ENCODE measurements around the gene NSD2. TPM values are rescaled to one million over a fixed set of nuclear protein-coding genes. Genes with fewer than 3 reads are reported as not detected.
A peak's percentile ranks its signal among the peaks of the same experiment; 100 is the strongest.
"Not testable (repeated sequence)": the region's sequence is repeated elsewhere in the genome, so short reads cannot be mapped to it uniquely, and the experiment has no call there.

Gene NSD2
- total and polyA plus RNA-seq, 5 donors from 2014 or later, result 5.9 to 95.8 (median 7.3) TPM

GRCh38 chr4:1990348-1990645 lies 119.1 kb downstream of the NSD2 start:
- Histone ChIP-seq H3K36me3 (ENCODE audit: control insufficient read depth, insufficient read depth, low read length) (peaks cover 37% of the 10 kb centered on the region), H3K4me3 (ENCODE audit: low read depth, low read length) (no peak overlapping the region)
- H3K36me3 Mint-ChIP-seq, result peaks cover 4% of the 10 kb centered on the region

DNA sequence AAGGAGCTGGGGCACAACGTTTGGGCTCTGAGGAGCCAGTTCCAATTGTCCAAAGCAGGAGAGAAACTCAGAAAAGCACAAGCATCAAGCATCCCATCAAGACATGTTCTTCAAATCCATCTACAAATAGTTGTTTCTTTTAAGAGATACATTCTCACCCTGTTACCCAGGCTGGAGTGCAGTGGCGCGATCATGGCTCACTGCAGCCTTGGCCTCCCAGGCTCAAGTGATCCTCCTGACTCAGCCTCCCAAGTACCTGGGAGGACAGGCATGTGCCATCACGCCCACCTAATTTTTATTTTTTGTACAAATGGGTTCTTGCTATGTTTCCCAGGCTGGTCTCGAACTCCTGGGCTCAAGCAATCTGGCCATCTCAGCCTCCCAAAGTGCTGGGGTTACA lies 119.5 kb downstream of the NSD2 start:
- H3K27ac Mint-ChIP-seq, result peak overlapping the region in 1 of 3 donors; percentile 62

More at GRCh38 chr4:1990348-1990645, 119.1 kb downstream of the NSD2 start:
- no peaks in the 10 kb centered on the region for H3K9me3 ChIP-seq (ENCODE audit: control insufficient read depth in 2 of 2, low read length in 2 of 2)
- DNase-seq, result no peak
- no peak overlapping the region for H3K27ac Mint-ChIP-seq
- H3K4me1 Mint-ChIP-seq, result peaks cover 0 to 3% (median 3%) of the 10 kb centered on the region in 4 donors
- H3K27me3 ChIP-seq (ENCODE audit: control insufficient read depth, insufficient read depth, low read length), result no peaks in the 10 kb centered on the region
- H3K9me3 Mint-ChIP-seq, result no peaks in the 10 kb centered on the region
- no peak overlapping the region for H3K4me3 Mint-ChIP-seq
- no peaks in the 10 kb centered on the region for H3K27me3 Mint-ChIP-seq
- no peak overlapping the region for H3K27ac ChIP-seq (ENCODE audit: insufficient read depth, low read length, poor library complexity, severe bottlenecking)
- no peaks in the 10 kb centered on the region for H3K4me1 ChIP-seq (ENCODE audit: control insufficient read depth, insufficient read depth, low read length, poor library complexity, severe bottlenecking)
- no peak for ATAC-seq (ENCODE audit: low read depth in 2 of 2)

DNA sequence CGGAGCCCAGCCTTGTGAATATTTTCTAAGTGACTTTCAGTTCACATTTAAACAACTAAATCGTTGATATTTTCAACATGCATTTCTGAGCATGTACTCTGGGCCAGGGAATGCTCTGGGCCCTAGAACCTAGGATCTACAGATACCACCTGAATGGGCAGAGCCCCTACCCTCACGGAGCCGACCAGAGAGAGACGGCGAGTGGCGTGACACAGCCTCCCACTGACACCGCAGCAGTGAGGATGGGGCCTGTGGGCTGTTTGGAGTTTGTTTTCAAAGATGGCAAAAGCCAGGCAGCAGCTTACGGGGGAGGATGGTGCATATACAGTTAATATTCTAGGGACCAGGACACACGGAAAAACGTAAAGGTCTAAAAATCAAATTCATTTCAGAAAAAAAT lies 119.9 kb downstream of the NSD2 start:
- DNase-seq, result no peak
- H3K4me1 Mint-ChIP-seq, result peaks cover 5 to 11% (median 9%) of the 10 kb centered on the region in 4 donors
- H3K27ac Mint-ChIP-seq, result peak overlapping the region in 1 of 3 donors; percentile 62
- H3K4me3 Mint-ChIP-seq, result no peak overlapping the region
- H3K9me3 Mint-ChIP-seq, result peaks cover 0 to 6% (median 0%) of the 10 kb centered on the region in 7 donors
- Histone ChIP-seq H3K27ac (ENCODE audit: insufficient read depth, low read length, poor library complexity, severe bottlenecking) (no peak overlapping the region), H3K4me1 (ENCODE audit: control insufficient read depth, insufficient read depth, low read length, poor library complexity, severe bottlenecking) (no peaks in the 10 kb centered on the region), H3K4me3 (ENCODE audit: low read depth, low read length) (no peak overlapping the region), H3K36me3 (ENCODE audit: control insufficient read depth, insufficient read depth, low read length) (peaks cover 41% of the 10 kb centered on the region), H3K9me3 (ENCODE audit: control insufficient read depth in 2 of 2, low read length in 2 of 2) (no peaks in the 10 kb centered on the region), H3K27me3 (ENCODE audit: control insufficient read depth, insufficient read depth, low read length) (no peaks in the 10 kb centered on the region)
- no peaks in the 10 kb centered on the region for H3K27me3 Mint-ChIP-seq
- H3K36me3 Mint-ChIP-seq, result peaks cover 11% of the 10 kb centered on the region
- ATAC-seq (ENCODE audit: low read depth in 2 of 2), result no peak

More for the DNA sequence above, 119.5 kb downstream of the NSD2 start:
- Histone ChIP-seq H3K4me1 (ENCODE audit: control insufficient read depth, insufficient read depth, low read length, poor library complexity, severe bottlenecking) (no peaks in the 10 kb centered on the region), H3K9me3 (ENCODE audit: control insufficient read depth in 2 of 2, low read length in 2 of 2) (no peaks in the 10 kb centered on the region), H3K27me3 (ENCODE audit: control insufficient read depth, insufficient read depth, low read length) (no peaks in the 10 kb centered on the region), H3K36me3 (ENCODE audit: control insufficient read depth, insufficient read depth, low read length) (peaks cover 37% of the 10 kb centered on the region), H3K4me3 (ENCODE audit: low read depth, low read length) (no peak overlapping the region), H3K27ac (ENCODE audit: insufficient read depth, low read length, poor library complexity, severe bottlenecking) (no peak overlapping the region)
- peaks cover 0 to 2% (median 0%) of the 10 kb centered on the region in 7 donors for H3K9me3 Mint-ChIP-seq
- H3K27me3 Mint-ChIP-seq, result no peaks in the 10 kb centered on the region
- DNase-seq (no peak), ATAC-seq (ENCODE audit: low read depth in 2 of 2) (no peak)
- no peak overlapping the region for H3K4me3 Mint-ChIP-seq
- H3K36me3 Mint-ChIP-seq, result peaks cover 6% of the 10 kb centered on the region
- H3K4me1 Mint-ChIP-seq, result peaks cover under 1 to 7% (median 5%) of the 10 kb centered on the region in 4 donors

DNA sequence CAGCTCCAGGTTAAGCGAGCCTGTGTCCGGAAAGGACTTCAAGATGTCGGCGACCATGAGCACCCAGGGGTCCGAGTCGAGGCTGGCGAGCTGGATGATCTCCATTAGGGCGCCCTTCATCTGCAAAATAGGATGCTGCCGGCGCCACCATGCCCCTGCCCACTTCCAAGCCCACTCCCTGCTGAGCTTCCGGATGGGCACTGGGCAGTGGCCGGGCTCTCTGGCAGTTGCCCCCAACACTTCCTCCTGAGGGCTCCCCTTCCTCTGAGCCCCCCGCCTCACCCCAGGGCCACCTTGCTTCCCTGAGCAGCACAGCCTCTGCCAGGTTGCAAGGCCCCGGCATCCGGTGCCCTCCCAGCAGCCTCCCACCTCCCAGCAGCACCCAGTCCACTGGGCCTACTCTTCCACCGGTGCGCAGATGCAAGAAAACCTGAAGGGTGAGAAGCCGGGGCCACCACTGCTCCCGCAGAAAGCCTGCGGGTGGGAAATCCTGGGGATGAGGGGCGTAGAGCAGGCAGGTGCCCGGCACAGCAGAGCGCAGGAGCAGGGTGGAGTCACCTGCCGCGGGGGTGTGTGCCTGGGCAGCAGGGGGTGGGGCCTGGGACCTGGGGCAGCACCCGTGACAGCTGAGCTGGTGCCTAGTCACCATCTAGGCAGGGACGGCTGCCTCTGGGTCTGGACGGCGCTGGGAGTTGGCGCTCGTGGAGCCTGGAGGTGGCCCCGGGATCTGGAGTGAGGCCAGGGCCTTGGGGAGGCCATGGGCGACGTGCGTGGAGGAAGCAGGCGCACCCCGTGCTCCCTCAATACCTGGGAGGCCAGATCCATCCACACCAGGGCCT lies 120.6 kb downstream of the NSD2 start:
- no peaks in the 10 kb centered on the region for H3K4me1 ChIP-seq (ENCODE audit: control insufficient read depth, insufficient read depth, low read length, poor library complexity, severe bottlenecking)
- H3K27ac ChIP-seq (ENCODE audit: insufficient read depth, low read length, poor library complexity, severe bottlenecking), result no peak overlapping the region
- H3K9me3 ChIP-seq (ENCODE audit: control insufficient read depth in 2 of 2, low read length in 2 of 2), result peaks cover under 1 to 7% of the 10 kb centered on the region in 2 experiments
- ATAC-seq (ENCODE audit: low read depth in 2 of 2) (no peak), DNase-seq (no peak)
- H3K36me3 ChIP-seq (ENCODE audit: control insufficient read depth, insufficient read depth, low read length), result peaks cover 38% of the 10 kb centered on the region
- peak overlapping the region in 1 of 3 donors; percentile 62 for H3K27ac Mint-ChIP-seq
- peaks cover 9 to 14% (median 13%) of the 10 kb centered on the region in 4 donors for H3K4me1 Mint-ChIP-seq
- H3K27me3 ChIP-seq (ENCODE audit: control insufficient read depth, insufficient read depth, low read length), result no peaks in the 10 kb centered on the region
- H3K4me3 Mint-ChIP-seq, result no peak overlapping the region
- H3K27me3 Mint-ChIP-seq, result no peaks in the 10 kb centered on the region
- peaks cover 0 to 8% (median 0%) of the 10 kb centered on the region in 7 donors for H3K9me3 Mint-ChIP-seq
- no peak overlapping the region for H3K4me3 ChIP-seq (ENCODE audit: low read depth, low read length)
- peaks cover 15% of the 10 kb centered on the region for H3K36me3 Mint-ChIP-seq

- peaks cover 8 to 15% of the 10 kb centered on the region in 2 experiments for H3K9me3 ChIP-seq (ENCODE audit: control insufficient read depth in 2 of 2, low read length in 2 of 2)
- Mint-ChIP-seq H3K27ac (no peak overlapping the region), H3K27me3 (no peaks in the 10 kb centered on the region), H3K36me3 (peaks cover 21% of the 10 kb centered on the region), H3K4me3 (no peak overlapping the region), H3K9me3 (peaks cover 0 to 15% (median 4%) of the 10 kb centered on the region in 7 donors), H3K4me1 (peaks cover 9 to 21% (median 15%) of the 10 kb centered on the region in 4 donors)
- H3K36me3 ChIP-seq (ENCODE audit: control insufficient read depth, insufficient read depth, low read length), result peaks cover 38% of the 10 kb centered on the region
- no peak overlapping the region for H3K27ac ChIP-seq (ENCODE audit: insufficient read depth, low read length, poor library complexity, severe bottlenecking)
- DNase-seq (no peak), ATAC-seq (ENCODE audit: low read depth in 2 of 2) (no peak)
- H3K4me1 ChIP-seq (ENCODE audit: control insufficient read depth, insufficient read depth, low read length, poor library complexity, severe bottlenecking), result no peaks in the 10 kb centered on the region
- H3K27me3 ChIP-seq (ENCODE audit: control insufficient read depth, insufficient read depth, low read length), result no peaks in the 10 kb centered on the region
- H3K4me3 ChIP-seq (ENCODE audit: low read depth, low read length), result no peak overlapping the region
These were observed 121.4 kb downstream of the NSD2 start for GRCh38 chr4:1992468-1993168.

DNA sequence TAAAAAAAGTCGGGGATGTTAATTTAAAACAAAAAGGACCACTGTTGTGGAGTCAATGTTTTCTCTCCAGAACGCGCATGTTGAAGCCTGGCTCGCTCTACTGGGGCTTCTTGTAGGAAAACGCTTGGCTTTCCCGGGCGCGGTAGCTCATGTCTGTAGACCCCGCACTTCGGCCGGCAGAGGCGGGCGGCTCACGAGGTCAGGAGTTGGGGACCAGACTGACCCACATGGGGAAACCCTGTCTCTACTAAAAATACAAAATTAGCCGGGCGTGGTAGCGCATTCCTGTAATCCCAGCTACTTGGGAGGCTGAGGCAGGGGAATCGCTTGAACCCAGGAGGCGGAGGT lies 122.0 kb downstream of the NSD2 start:
- Histone ChIP-seq H3K27ac (ENCODE audit: insufficient read depth, low read length, poor library complexity, severe bottlenecking) (no peak overlapping the region), H3K36me3 (ENCODE audit: control insufficient read depth, insufficient read depth, low read length) (peaks cover 37% of the 10 kb centered on the region), H3K4me1 (ENCODE audit: control insufficient read depth, insufficient read depth, low read length, poor library complexity, severe bottlenecking) (no peaks in the 10 kb centered on the region), H3K9me3 (ENCODE audit: control insufficient read depth in 2 of 2, low read length in 2 of 2) (peaks cover 13 to 21% of the 10 kb centered on the region in 2 experiments), H3K27me3 (ENCODE audit: control insufficient read depth, insufficient read depth, low read length) (no peaks in the 10 kb centered on the region), H3K4me3 (ENCODE audit: low read depth, low read length) (no peak overlapping the region)
- Mint-ChIP-seq H3K27ac (no peak overlapping the region), H3K27me3 (no peaks in the 10 kb centered on the region), H3K36me3 (peaks cover 26% of the 10 kb centered on the region), H3K4me3 (no peak overlapping the region), H3K9me3 (peaks cover 0 to 20% (median 8%) of the 10 kb centered on the region in 7 donors), H3K4me1 (peaks cover 9 to 26% (median 15%) of the 10 kb centered on the region in 4 donors)
- no peak for ATAC-seq (ENCODE audit: low read depth in 2 of 2)
- no peak for DNase-seq

DNA sequence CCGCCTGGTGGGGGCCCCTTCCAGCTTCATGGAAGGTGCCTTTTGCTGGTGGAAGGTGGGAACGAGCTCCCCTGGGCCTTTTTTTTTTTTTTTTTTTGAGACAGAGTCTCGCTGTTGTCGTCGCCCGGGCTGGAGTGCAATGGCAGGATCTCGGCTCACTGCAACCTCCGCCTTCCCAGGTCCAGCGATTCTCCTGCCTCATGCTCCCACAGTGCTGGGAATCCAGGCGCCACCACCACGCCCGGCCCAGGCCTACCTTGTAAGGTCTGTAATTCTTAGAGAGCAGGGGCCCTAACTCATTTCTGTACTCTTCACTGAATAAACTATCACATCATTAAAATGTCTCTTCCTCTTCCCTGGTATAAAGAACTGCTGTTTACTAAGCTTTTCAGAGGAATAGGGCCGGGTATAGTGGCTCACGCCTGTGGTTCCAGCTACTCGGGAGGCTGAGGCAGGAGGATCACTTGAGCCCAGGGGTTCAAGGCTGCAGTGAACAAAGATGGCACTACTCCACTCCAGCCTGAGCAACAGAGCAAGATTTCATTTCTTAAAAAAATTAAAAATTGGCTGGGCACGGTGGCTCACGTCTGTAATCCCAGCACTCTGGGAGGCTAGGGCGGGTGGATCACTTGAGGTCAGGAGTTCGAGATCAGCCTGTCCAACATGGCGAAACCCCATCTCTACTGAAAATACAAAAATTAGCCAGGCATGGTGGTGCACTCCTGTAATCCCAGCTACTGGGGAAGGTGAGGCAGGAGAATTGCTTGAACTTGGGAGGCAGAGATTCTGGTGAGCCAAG lies 122.7 kb downstream of the NSD2 start:
- not testable (repeated sequence) for H3K27ac ChIP-seq (ENCODE audit: insufficient read depth, low read length, poor library complexity, severe bottlenecking); H3K4me1 ChIP-seq (ENCODE audit: control insufficient read depth, insufficient read depth, low read length, poor library complexity, severe bottlenecking); ATAC-seq (ENCODE audit: low read depth in 2 of 2); H3K27me3 Mint-ChIP-seq; H3K27ac Mint-ChIP-seq; H3K27me3 ChIP-seq (ENCODE audit: control insufficient read depth, insufficient read depth, low read length); H3K4me3 ChIP-seq (ENCODE audit: low read depth, low read length); H3K4me3 Mint-ChIP-seq; DNase-seq
- Mint-ChIP-seq H3K4me1 (peaks cover 9 to 32% (median 19%) of the 10 kb centered on the region in 4 donors), H3K9me3 (peaks cover 0 to 28% (median 8%) of the 10 kb centered on the region in 7 donors), H3K36me3 (peaks cover 34% of the 10 kb centered on the region)
- Histone ChIP-seq H3K36me3 (ENCODE audit: control insufficient read depth, insufficient read depth, low read length) (peaks cover 33% of the 10 kb centered on the region), H3K9me3 (ENCODE audit: control insufficient read depth in 2 of 2, low read length in 2 of 2) (peaks cover 13 to 22% of the 10 kb centered on the region in 2 experiments)

Data from CD4-positive, CD25-positive, alpha-beta regulatory T cell (primary cell).